Keratinocyte (primary cell): ENCODE results near the gene FAM53B.

Source experiments
- EZH2 ChIP-seq: IDR thresholded peaks from one replicate; pipeline ENCODE4 v1.6.1; 2012; ENCODE audit warnings: inconsistent platforms, mild to moderate bottlenecking, low read length, moderate library complexity
- TF ChIP-seq, protein P1 (sequence below), 3 experiments: IDR thresholded peaks in 1 of 3; conservative IDR thresholded peaks in 1 of 3; optimal IDR thresholded peaks in 1 of 3; 2 replicates in 2 of 3; 3 replicates in 1 of 3; pipeline versions ENCODE3 to v1.5.1; 2011; ENCODE audit warnings: low read length in 3 of 3, mild to moderate bottlenecking in 3 of 3, moderate library complexity in 2 of 3, control low read depth in 1 of 3, inconsistent platforms in 1 of 3; ENCODE audit not compliant: insufficient read depth in 2 of 3; ENCODE audit errors: extremely low read depth in 1 of 3

DNA sequence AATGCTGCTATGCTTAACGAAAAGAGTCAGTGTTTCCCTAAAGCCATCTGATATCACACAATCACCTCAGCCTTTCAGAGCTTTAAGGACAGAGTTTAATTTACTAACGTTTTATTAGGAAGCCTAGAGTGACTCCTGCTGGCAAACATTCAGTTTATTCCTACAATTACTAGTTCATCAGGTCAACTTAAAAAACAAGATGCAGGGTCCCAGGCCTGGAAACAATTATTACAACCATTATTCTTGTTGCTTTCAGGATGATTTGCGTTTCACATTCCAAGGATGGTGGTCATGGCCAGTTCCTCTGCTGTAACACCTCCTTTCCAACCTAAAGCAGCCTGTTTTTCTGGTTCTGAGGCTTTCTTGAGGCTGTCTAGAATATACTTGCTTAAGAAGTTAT lies 1.5 kb upstream of the FAM53B start:
- TF ChIP-seq, protein P1, sequence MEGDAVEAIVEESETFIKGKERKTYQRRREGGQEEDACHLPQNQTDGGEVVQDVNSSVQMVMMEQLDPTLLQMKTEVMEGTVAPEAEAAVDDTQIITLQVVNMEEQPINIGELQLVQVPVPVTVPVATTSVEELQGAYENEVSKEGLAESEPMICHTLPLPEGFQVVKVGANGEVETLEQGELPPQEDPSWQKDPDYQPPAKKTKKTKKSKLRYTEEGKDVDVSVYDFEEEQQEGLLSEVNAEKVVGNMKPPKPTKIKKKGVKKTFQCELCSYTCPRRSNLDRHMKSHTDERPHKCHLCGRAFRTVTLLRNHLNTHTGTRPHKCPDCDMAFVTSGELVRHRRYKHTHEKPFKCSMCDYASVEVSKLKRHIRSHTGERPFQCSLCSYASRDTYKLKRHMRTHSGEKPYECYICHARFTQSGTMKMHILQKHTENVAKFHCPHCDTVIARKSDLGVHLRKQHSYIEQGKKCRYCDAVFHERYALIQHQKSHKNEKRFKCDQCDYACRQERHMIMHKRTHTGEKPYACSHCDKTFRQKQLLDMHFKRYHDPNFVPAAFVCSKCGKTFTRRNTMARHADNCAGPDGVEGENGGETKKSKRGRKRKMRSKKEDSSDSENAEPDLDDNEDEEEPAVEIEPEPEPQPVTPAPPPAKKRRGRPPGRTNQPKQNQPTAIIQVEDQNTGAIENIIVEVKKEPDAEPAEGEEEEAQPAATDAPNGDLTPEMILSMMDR (optimal IDR thresholded peaks at IDR 0.05 in 1 of 3, IDR thresholded peaks at IDR 0.05 in 1 of 3, conservative IDR thresholded peaks at IDR 0.05 in 1 of 3; ENCODE audit: extremely low read depth in 1 of 3, insufficient read depth in 2 of 3, low read length in 3 of 3), result peak in 1 of 3 experiments; percentile 42
- no peak for TF ChIP-seq EZH2
